Activated CD8-positive, alpha-beta T cell treated with anti-CD3 and anti-CD28 coated beads for 36 hours (primary cell): ENCODE measurements around the gene LRRC4B. TPM values are rescaled to one million over a fixed set of nuclear protein-coding genes. Genes with fewer than 3 reads are reported as not detected.

Source experiments
- ATAC-seq: fragments of 200-7000 bp; cut with Tn5 transposase; one replicate; pipeline ENCODE4 v1.10.0; 2021; ENCODE audit warnings: mild to moderate bottlenecking, moderate library complexity
- CTCF ChIA-PET: fragments of 350-600 bp; sonication (Branson Sonifier 250); formaldehyde crosslinking; loops from one replicate; lab custom pipeline; 2021; ENCODE audit warnings: antibody characterized with exemption; lab: Charles Lee
- POLR2A ChIA-PET: fragments of 350-600 bp; sonication (Branson Sonifier 250); formaldehyde crosslinking; loops from one replicate; lab custom pipeline; 2021; ENCODE audit warnings: antibody characterized with exemption; lab: Charles Lee
- DNase-seq: peaks from one replicate; pipeline ENCODE4 v3.0.0-alpha.2; 2020
- H3K27ac Mint-ChIP-seq: one replicate; pipeline ENCODE4 v1.8.0; 2021; ENCODE audit warnings: mild to moderate bottlenecking, mixed read lengths
- H3K27me3 Mint-ChIP-seq: one replicate; pipeline ENCODE4 v1.8.0; 2021; ENCODE audit warnings: mixed read lengths
- H3K36me3 Mint-ChIP-seq: one replicate; pipeline ENCODE4 v1.8.0; 2021; ENCODE audit warnings: low read depth, mixed read lengths
- H3K4me1 Mint-ChIP-seq: one replicate; pipeline ENCODE4 v1.8.0; 2021; ENCODE audit warnings: low read depth, mixed read lengths
- H3K4me3 Mint-ChIP-seq: one replicate; pipeline ENCODE4 v1.8.0; 2021; ENCODE audit warnings: mild to moderate bottlenecking, moderate library complexity, mixed read lengths
- H3K9me3 Mint-ChIP-seq: one replicate; pipeline ENCODE4 v1.8.0; 2021; ENCODE audit warnings: mixed read lengths
- intact Hi-C: fragments of 100-400 bp; cut with micrococcal nuclease; formaldehyde crosslinking; loops from one replicate; pipeline ENCODE4 v1.10.0; 2022
- total RNA-seq, 2 experiments: library from RNA; stranded (reverse); gene quantifications; one replicate each; pipeline ENCODE4 v1.2.3, GENCODE V29; 2021
- TF ChIP-seq, protein P1 (sequence below): fragments of 200-600 bp; IDR thresholded peaks from one replicate; pipeline ENCODE4 v1.8.0; 2022; ENCODE audit warnings: antibody characterized with exemption, mild to moderate bottlenecking

Gene LRRC4B
- total RNA-seq, 2 experiments from 2014 or later = not detected

DNA sequence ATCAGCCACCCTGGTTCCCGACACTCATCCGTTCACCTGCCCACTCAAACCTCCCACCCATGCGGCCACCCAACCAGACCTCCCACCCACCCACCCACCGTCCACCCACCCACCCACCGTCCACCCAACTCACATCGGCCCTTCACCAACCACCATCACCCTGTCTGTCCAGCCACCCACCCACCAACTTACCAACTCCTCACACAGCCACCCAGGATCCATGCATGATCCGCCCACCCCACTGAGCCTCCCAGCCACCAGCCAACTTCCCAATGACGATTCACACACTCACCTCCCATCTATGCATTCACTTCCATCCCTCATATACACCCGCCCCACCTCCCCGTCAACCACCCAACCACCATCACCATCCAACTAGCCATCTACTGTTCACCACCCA lies 61.5 kb downstream of the LRRC4B start:
- H3K4me1 Mint-ChIP-seq = peaks cover 9% of the 10 kb centered on the region
- no peaks in the 10 kb centered on the region for H3K9me3 Mint-ChIP-seq
- H3K27me3 Mint-ChIP-seq = no peaks in the 10 kb centered on the region
- no peak overlapping the region for H3K27ac Mint-ChIP-seq
- POLR2A ChIA-PET = no interaction called here
- TF ChIP-seq, protein P1, sequence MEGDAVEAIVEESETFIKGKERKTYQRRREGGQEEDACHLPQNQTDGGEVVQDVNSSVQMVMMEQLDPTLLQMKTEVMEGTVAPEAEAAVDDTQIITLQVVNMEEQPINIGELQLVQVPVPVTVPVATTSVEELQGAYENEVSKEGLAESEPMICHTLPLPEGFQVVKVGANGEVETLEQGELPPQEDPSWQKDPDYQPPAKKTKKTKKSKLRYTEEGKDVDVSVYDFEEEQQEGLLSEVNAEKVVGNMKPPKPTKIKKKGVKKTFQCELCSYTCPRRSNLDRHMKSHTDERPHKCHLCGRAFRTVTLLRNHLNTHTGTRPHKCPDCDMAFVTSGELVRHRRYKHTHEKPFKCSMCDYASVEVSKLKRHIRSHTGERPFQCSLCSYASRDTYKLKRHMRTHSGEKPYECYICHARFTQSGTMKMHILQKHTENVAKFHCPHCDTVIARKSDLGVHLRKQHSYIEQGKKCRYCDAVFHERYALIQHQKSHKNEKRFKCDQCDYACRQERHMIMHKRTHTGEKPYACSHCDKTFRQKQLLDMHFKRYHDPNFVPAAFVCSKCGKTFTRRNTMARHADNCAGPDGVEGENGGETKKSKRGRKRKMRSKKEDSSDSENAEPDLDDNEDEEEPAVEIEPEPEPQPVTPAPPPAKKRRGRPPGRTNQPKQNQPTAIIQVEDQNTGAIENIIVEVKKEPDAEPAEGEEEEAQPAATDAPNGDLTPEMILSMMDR = no peak
- H3K36me3 Mint-ChIP-seq = peaks cover 3% of the 10 kb centered on the region
- ATAC-seq (no peak), DNase-seq (no peak)
- no peak overlapping the region for H3K4me3 Mint-ChIP-seq
- intact Hi-C loops = no loop called here
- CTCF ChIA-PET = no interaction called here

DNA sequence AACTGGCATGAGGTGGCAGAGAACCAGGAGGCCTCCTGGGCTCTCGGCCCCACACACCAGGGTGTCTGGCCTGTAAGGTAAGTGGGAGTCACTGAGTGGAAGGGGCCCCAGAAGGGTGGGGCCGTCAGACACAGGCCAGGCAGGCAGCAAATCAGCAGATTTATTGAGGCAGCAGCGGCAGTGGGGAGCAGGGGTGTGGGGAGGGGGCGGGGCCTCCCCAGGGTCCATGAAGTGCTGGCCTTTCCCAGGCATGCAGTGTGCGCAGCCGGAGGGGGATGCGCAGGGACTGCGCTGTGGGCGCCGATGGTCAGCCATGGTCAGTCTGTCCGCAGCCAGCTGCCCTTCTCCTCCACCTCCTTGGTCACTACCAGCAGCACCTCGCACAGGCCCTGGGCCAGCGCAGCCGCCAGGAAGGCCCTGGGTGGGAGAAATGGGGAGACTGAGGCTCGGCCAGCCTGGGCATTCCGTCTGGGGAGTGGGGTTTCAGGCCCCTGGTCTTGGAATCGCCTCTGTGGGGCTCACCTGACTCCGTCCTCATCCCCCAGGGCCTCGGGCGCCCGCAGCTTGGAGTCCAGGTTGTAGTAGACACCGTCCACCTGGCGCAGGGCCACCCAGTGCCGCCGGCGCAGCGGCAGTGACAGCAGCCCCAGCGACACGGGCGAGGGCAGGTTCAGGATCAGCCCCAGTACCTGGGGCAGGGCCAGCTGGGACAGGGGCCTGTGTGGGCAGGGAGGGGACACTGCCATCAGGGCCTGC lies 62.2 kb downstream of the LRRC4B start:
- ChIA-PET POLR2A (no interaction called here), CTCF (no interaction called here)
- Mint-ChIP-seq H3K36me3 (peaks cover 3% of the 10 kb centered on the region), H3K27ac (no peak overlapping the region), H3K9me3 (no peaks in the 10 kb centered on the region), H3K4me1 (peaks cover 4% of the 10 kb centered on the region), H3K27me3 (no peaks in the 10 kb centered on the region), H3K4me3 (no peak overlapping the region)
- intact Hi-C loops = no loop called here
- no peak for ATAC-seq
- TF ChIP-seq, protein P1 = no peak
- DNase-seq = no peak

DNA sequence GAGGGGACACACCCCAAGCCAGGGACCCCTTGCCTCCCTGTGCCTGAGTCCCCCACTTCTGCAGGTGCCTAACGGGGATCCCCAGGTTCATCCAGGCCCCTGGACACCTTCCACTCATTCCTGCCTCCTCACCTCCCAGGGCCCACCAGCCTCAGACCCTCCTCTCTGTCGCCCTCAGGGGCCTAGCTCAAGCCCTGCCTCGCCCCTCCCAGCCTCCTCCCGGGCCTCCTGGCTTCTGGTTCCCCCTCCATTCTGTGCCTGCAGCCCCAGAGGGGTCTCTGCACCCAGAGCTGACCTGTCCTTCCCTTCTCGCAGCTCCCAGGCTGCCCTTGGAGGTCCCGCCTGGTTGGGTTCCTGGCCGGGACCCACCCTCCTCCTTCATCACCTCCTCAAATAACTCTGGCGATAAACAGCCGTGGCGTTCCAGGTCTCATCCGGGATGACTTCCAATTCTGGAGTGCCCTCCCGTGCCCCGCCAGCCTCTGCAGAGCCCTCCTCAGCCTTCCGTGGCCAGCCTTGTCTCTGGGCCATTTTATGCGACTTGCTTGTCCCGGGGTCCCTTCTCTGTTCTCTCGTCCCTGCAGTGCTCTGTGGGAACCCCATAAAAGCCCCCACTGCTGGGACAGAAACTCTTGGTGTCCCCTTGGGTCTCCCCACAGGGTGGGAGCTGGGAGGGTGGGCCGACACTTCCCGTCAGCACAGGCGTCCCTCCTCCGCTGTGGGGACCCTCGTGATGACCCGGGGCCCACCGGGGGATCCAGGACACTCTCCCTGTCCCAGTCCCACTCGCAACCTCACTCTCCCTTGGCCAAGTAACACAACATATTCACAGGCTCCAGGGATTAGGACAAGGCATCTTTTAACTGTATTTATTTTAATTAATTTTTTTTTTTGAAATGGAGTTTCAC lies 66.4 kb downstream of the LRRC4B start:
- DNase-seq = no peak
- Mint-ChIP-seq H3K4me1 (no peaks in the 10 kb centered on the region), H3K36me3 (peaks cover 3% of the 10 kb centered on the region), H3K27me3 (no peaks in the 10 kb centered on the region), H3K27ac (no peak overlapping the region), H3K9me3 (no peaks in the 10 kb centered on the region), H3K4me3 (no peak overlapping the region)
- intact Hi-C loops = no loop called here
- POLR2A ChIA-PET = interaction anchor here (0.9 to 1.3 kb wide), 2 partner anchors 9 to 10 kb away, joined by 3 to 4 read pairs; partner anchors contain the start of gene JOSD2
- TF ChIP-seq, protein P1 = no peak
- ATAC-seq = no peak
- CTCF ChIA-PET = interaction anchor here (1.0 kb wide), 2 partner anchors 16 to 54 kb away, joined by 3 to 4 read pairs; no protein-coding TSS in a partner anchor

DNA sequence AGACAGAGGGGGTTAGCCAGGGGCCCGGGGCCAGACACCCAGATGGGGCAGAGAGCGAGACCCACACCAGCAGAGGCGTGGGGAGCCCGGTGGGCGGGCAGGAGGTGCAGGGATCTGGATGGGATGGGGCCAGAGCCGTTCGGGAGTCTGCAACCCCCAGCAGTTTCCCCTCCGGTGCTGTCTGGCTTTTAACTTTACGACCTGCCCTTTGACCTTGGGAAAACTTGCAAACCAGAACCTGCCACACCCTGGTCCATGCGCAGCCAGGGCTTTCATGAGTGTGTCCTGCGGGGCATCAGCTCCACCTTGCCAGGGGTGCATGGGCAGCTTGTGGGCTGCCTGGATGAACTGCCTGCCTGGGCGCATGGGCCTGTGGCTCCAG lies 67.1 kb downstream of the LRRC4B start:
- ATAC-seq = no peak
- no peak for DNase-seq
- ChIA-PET CTCF (interaction anchor here (1.0 kb wide), 2 partner anchors 17 to 55 kb away, joined by 3 to 4 read pairs; no protein-coding TSS in a partner anchor), POLR2A (interaction anchor here (0.9 kb wide), 1 partner anchor 10 kb away, joined by 3 read pairs; the partner anchor contains the start of gene JOSD2)
- Mint-ChIP-seq H3K36me3 (peaks cover 3% of the 10 kb centered on the region), H3K4me1 (no peaks in the 10 kb centered on the region), H3K9me3 (no peaks in the 10 kb centered on the region), H3K27ac (no peak overlapping the region), H3K4me3 (no peak overlapping the region), H3K27me3 (no peaks in the 10 kb centered on the region)
- TF ChIP-seq, protein P1 = no peak
- intact Hi-C loops = no loop called here
